Measurements from ENCODE around the gene DNAH3.
"Not testable (repeated sequence)": the region's sequence is repeated elsewhere in the genome, so short reads cannot be mapped to it uniquely, and the experiment has no call there.

DNAH3 gene

DNA sequence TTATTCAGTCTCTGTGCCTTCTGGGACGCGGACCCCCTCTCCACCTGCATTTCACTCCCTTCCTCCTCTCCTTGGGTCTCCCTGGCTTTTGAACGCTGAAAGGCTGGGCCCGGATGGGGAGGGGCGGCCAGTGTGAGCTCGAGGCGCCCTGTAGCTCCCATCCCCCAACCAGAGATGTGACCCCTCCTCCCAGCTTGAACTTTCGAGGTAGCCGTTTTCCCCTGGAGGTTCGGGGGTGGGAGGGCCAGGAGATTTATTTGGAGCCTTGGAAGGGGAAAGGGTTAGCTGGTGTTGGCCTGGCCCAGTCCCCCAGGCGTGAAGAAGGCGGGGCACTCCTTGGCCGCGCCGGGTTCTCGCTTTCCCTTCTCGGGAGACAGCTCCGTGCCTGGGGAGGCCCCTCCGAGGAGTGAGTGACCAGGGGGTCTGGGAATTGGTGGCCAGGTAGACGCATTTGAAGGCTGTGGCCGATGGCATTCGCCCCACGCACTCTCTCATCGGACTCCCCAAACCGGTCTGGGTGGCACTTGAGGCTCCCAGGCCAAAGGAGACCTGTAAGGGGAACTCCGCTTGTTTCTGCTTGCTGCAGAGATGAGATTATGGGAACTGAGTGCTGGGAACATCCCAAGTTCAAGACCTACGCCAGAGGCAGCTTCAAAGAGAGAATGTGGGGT is 8.8 kb upstream of the DNAH3 start:
- TF ChIP-seq, protein P1, sequence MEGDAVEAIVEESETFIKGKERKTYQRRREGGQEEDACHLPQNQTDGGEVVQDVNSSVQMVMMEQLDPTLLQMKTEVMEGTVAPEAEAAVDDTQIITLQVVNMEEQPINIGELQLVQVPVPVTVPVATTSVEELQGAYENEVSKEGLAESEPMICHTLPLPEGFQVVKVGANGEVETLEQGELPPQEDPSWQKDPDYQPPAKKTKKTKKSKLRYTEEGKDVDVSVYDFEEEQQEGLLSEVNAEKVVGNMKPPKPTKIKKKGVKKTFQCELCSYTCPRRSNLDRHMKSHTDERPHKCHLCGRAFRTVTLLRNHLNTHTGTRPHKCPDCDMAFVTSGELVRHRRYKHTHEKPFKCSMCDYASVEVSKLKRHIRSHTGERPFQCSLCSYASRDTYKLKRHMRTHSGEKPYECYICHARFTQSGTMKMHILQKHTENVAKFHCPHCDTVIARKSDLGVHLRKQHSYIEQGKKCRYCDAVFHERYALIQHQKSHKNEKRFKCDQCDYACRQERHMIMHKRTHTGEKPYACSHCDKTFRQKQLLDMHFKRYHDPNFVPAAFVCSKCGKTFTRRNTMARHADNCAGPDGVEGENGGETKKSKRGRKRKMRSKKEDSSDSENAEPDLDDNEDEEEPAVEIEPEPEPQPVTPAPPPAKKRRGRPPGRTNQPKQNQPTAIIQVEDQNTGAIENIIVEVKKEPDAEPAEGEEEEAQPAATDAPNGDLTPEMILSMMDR (IDR thresholded peaks at IDR 0.05; ENCODE audit: low read depth, low read length), result no peak

DNA sequence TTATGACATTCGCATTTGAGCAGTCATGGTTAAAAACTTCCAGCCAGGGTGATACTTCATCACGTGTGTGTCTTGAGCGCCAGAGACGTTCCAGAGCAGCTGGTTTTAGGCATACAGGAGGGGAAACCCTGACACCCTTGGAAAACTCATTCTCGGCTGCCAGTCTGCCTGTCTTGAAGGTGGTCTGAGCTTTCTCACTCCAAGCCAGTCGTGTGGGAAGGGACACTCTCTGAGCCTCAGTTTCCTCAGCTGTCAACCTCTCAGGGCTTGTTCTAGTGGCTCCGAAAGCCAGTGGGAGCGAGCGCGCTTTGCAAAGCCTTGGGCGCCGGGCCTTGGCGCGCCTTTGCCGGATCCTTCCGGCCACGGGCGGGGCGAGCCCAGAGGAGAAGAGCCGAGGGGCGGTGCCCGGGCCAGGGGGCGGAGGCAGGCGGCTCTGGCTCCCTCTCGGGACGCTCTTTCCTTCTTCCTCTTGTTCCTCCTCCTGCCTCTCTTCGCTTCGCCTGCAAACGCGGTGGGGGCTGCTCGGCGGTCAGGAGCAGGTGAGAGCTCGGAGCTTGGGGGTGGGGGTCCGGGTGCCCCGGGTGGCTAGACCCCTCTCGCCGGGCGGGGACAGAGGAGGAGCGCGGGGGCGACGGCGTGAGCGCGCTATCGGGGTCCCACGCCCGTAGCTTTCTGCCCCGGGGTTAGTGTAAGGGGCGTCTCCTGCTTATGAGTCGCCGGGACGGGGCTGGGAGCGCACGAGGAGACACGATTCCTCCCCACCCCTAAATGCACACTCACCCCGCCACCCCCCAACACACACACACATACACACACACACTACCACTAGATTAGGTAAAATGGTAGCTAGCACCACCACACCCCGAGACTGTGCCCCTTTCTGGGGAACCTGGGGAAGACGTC is 7.8 kb upstream of the DNAH3 start, which contains the start of gene LDAF1:
LDAF1 (plus strand) TSS at position 467 of the 903 bp plus-strand sequence. CDS start 2,509 bp downstream, outside the sequence.
- TF ChIP-seq, protein P1 (IDR thresholded peaks at IDR 0.05; ENCODE audit: low read depth, low read length), result no peak
- peak within 1 kb of the TSS; percentile 76 for H3K4me3 ChIP-seq (ENCODE audit: low read depth, low read length)

More for the DNA sequence above, 8.8 kb upstream of the DNAH3 start:
- peak overlapping the region; percentile 76 for H3K4me3 ChIP-seq (ENCODE audit: low read depth, low read length)

DNA sequence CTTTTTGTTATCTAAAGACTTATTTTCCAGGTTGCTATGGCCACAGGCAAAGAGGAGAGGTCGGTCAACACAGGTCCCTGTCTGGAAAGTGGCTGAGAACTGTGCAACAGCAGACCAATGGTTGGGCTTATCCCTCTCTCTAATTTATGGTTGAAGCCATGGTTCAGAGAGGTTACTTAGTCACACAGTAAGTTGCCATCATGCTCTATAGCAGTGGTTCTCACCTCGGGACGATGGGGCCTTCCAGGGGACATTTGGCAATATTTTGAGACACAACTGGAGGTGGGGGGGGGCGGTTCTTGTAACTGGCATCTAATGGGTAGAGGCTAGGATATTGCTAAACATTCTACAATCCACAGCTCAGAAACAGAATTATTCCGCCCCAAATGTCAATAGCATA is 7.0 kb upstream of the DNAH3 start:
- H3K4me3 ChIP-seq (ENCODE audit: low read depth, low read length), result no peak overlapping the region
- TF ChIP-seq, protein P1 (IDR thresholded peaks at IDR 0.05; ENCODE audit: low read depth, low read length), result no peak

DNA sequence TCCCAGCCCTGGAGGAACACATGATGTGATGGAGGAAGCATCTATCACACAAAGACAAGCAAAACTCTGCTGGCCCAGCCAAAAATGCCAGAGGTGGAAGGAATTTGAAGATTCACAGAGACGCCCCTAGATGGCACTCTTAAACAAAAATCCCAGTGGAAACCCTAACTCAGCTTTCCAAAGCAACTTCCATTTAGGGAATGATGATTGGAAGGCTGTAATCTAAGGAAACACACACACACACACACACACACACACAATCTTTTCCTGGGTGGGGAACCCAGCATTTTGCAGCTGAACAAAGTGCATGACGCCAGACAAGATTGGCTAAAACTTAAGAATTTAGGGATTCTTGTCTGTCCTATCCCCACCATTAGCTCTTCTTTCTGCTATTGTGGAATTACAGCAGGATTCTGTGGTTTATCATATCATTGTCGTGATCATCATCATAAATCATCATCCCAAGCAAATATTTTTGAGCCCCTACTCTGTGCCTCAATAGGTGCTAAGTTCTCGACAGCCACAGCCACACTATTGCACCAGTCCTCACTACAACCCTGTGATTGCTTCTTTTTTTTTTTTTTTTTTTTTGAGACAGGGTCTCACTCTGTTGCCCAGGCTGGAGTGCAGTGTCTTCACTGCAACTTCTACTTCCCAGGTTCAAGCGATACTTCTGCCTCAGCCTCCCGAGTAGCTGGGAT is 6.3 kb upstream of the DNAH3 start:
- no peak overlapping the region for H3K4me3 ChIP-seq (ENCODE audit: low read depth, low read length)
- TF ChIP-seq, protein P1 (IDR thresholded peaks at IDR 0.05; ENCODE audit: low read depth, low read length), result peak; percentile 51

DNA sequence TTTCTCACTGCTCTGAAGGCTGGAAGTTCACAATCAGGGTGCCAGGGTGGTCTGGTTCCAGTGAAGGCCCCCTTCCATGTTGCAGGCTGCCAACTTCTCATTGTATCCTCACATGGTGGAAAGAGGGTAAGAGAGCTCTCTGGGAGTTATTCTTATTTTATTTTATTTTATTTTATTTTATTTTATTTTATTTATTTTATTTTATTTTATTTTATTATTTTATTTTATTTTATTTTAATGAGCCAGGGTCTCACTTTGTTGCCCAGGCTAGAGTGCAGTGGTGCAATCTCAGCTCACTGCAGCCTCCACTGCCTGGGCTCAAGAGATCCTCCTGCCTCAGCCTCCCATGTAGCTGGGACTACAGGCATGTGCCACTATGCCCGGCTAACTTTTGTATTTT is 5.4 kb upstream of the DNAH3 start:
- H3K4me3 ChIP-seq (ENCODE audit: low read depth, low read length), result not testable (repeated sequence)

DNA sequence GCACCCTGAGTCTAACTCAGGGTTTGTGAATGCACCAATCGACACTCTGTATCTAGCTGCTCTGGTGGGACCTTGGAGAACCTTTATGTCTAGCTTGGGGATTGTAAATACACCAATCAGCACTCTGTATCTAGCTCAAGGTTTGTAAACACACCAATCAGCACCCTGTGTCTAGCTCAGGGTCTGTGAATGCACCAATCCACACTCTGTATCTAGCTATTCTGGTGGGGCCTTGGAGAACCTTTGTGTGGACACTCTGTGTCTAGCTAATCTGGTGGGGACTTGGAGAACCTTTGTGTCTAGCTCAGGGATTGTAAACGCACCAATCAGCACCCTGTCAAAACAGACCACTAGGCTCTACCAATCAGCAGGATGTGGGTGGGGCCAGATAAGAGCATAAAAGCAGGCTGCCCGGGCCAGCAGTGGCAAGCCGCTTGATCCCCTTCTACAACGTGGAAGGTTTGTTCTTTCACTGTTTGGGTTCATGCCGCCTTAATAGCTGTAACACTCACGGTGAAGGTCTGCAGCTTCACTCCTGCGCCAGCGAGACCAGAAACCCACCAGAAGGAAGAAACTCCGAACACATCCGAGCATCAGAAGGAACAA is 2.6 kb upstream of the DNAH3 start:
- not testable (repeated sequence) for H3K4me3 ChIP-seq (ENCODE audit: low read depth, low read length)

DNA sequence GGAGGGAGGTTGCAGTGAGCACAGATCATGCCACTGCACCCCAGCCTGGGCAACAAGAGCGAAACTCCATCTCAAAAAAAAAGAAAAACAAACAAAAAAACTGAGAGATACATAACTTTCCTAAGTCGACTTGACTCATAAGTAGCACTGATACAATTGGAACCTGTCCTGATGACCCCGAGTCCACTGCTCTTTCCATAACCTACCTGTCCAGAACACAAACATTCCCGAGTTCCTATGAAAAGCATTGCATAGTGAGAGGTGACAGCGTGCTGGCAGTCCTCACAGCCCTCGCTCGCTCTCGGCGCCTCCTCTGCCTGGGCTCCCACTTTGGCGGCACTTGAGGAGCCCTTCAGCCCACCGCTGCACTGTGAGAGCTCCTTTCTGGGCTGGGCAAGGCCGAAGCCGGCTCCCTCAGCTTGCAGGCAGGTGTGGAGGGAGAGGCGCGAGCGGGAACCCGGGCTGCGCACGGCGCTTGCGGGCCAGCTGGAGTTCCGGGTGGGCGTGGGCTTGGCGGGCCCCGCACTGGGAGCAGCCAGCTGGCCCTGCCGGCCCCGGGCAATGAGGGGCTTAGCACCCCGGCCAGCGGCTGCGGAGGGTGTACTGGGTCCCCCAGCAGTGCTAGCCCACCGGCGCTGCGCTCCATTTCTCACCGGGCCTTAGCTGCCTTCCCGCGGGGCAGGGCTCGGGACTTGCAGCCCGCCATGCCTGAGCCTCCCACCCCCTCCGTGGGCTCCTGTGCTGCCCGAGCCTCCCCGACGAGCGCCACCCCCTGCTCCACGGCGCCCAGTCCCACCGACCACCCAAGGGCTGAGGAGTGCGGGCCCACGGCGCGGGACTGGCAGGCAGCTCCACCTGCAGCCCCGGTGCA is 1.7 kb upstream of the DNAH3 start:
- H3K4me3 ChIP-seq (ENCODE audit: low read depth, low read length), result not testable (repeated sequence)

DNA sequence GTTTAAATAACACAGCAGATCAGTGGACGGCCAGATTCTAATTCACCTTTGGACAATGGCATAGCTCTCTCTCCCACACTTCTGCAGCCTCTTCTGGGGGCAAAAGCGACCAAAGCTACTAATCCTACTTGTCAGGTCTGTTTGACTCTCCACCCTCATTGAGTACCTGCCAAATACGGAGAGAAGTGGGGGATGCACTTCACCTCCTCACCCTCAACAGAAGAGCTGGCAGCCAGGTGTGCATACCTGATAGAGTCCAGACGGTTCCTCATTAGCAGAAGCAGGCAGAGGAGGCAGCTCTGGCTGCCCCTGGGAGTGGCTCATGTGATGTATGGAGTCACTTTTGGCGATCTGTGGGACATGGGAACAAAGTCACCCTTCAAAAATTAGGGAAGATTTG is 4.9 kb downstream of the DNAH3 start:
- H3K4me3 ChIP-seq (ENCODE audit: low read depth, low read length), result no peak overlapping the region
- TF ChIP-seq, protein P1 (IDR thresholded peaks at IDR 0.05; ENCODE audit: low read depth, low read length), result no peak

All from WI38 (cell line).